OCI-LY1 (cell line): ENCODE results near the gene LTF.
"Not testable (repeated sequence)": the region's sequence is repeated elsewhere in the genome, so short reads cannot be mapped to it uniquely, and the experiment has no call there.

ENCODE experiments used
- H2AFZ ChIP-seq: fragments of 200-600 bp; sonication (generic), shearing (Covaris generic); 2 replicates; pipeline ENCODE4 v1.6.0; 2014; ENCODE audit warnings: antibody characterized with exemption, mild to moderate bottlenecking, low read length
- H3F3A ChIP-seq: fragments of 200-600 bp; sonication (generic), shearing (Covaris generic); 2 replicates; pipeline ENCODE4 v1.6.0; 2014; ENCODE audit warnings: mild to moderate bottlenecking, antibody characterized with exemption, low read length, moderate library complexity; ENCODE audit not compliant: insufficient read depth
- H3K27ac ChIP-seq: fragments of 200-600 bp; sonication (generic); 2 replicates; pipeline ENCODE4 v1.5.1; 2014; ENCODE audit warnings: low read length, mixed run types, mild to moderate bottlenecking, low read depth; ENCODE audit not compliant: poor library complexity, severe bottlenecking
- H3K27me3 ChIP-seq: fragments of 200-600 bp; sonication (generic); 2 replicates; pipeline ENCODE4 v1.6.0; 2014; ENCODE audit warnings: antibody characterized with exemption, mild to moderate bottlenecking, low read length, moderate library complexity; ENCODE audit not compliant: insufficient read depth
- H3K36me3 ChIP-seq: fragments of 200-600 bp; sonication (generic); 2 replicates; pipeline ENCODE4 v1.6.1; 2014; ENCODE audit warnings: mild to moderate bottlenecking, antibody characterized with exemption, low read length, moderate library complexity, mixed read lengths; ENCODE audit not compliant: insufficient read depth
- H3K4me1 ChIP-seq: fragments of 200-600 bp; sonication (generic); 2 replicates; pipeline ENCODE4 v1.5.1; 2014; ENCODE audit warnings: mild to moderate bottlenecking, low read length, moderate library complexity; ENCODE audit not compliant: insufficient read depth, severe bottlenecking
- H3K4me2 ChIP-seq: fragments of 200-600 bp; sonication (generic), shearing (Covaris generic); 2 replicates; pipeline ENCODE4 v1.6.1; 2014; ENCODE audit warnings: low read length
- H3K4me3 ChIP-seq: fragments of 200-600 bp; sonication (generic); 2 replicates; pipeline ENCODE4 v1.5.1; 2014; ENCODE audit warnings: low read length, low read depth, mild to moderate bottlenecking, mixed read lengths; ENCODE audit not compliant: poor library complexity, severe bottlenecking
- H3K79me2 ChIP-seq: fragments of 200-600 bp; shearing (Covaris generic); 2 replicates; pipeline ENCODE4 v1.6.1; 2016; ENCODE audit warnings: mixed run types, low read length, mixed read lengths; ENCODE audit not compliant: insufficient read depth
- H3K9ac ChIP-seq: fragments of 200-600 bp; sonication (generic), shearing (Covaris generic); 2 replicates; pipeline ENCODE4 v1.6.1; 2014; ENCODE audit warnings: mild to moderate bottlenecking, low read length, mixed read lengths
- H3K9me2 ChIP-seq: fragments of 200-600 bp; sonication (generic), shearing (Covaris generic); 2 replicates; pipeline ENCODE4 v1.6.1; 2014; ENCODE audit warnings: low read depth, mild to moderate bottlenecking, low read length, mixed read lengths
- H3K9me3 ChIP-seq: fragments of 200-600 bp; shearing (Covaris generic); 2 replicates; pipeline ENCODE4 v1.6.1; 2014; ENCODE audit warnings: low read length, mixed read lengths
- H4K20me1 ChIP-seq: fragments of 200-600 bp; sonication (generic), shearing (Covaris generic); 2 replicates; pipeline ENCODE4 v1.6.0; 2016; ENCODE audit warnings: mild to moderate bottlenecking, low read length; ENCODE audit not compliant: insufficient read depth
- EZH2 ChIP-seq: fragments of 200-600 bp; sonication (generic), shearing (Covaris generic); IDR thresholded peaks from 2 replicates; pipeline ENCODE4 v1.8.0; 2017; ENCODE audit warnings: borderline replicate concordance, mixed run types, mild to moderate bottlenecking, antibody characterized with exemption, low read length, moderate library complexity, mixed read lengths
- TF ChIP-seq, protein P1 (sequence below): fragments of 200-600 bp; sonication (generic), shearing (Covaris generic); IDR thresholded peaks from 2 replicates; pipeline ENCODE4 v1.5.1; 2017; ENCODE audit warnings: mild to moderate bottlenecking, antibody characterized with exemption, low read length, moderate library complexity, mixed read lengths

The LTF gene

DNA sequence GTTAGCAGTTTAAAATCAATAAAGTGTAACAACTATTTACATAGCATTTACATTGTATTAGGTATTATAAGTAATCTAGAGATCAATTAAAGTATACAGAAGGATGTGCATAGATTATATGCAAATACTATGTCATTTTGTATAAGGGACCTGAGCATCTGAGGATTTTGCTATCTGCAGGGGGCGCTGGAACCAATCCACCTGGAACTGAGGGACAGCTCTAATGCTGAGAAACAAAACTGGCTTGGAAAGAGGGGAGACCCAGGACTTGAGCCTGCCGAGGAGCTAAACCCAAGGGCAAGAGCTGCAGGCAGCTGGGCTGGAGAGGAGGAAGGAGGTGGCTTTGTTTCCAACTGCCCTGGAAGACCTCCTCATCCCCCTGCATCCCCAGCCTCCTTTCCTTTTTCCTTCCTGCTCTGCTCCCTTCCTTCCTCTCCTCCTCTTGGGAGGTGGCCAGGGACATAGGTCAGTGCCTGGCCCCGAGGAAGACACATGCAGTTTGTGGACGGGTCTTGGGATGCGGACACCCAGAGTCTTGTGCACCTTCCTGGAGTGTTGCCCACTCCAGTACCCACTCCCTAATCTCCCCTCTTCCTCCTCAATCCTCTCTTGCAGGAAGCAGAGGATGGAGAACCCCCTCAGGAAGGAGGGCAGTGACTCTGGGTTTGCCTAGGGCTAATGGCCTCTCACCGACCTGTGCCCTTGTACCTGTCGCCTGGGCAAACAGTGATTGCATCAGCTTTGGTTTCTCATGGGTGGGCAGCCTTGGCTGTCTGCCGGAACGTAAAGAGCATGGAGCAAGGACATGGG, 32.2 kb upstream of the LTF start:
- no peak for TF ChIP-seq EZH2
- TF ChIP-seq, protein P1, sequence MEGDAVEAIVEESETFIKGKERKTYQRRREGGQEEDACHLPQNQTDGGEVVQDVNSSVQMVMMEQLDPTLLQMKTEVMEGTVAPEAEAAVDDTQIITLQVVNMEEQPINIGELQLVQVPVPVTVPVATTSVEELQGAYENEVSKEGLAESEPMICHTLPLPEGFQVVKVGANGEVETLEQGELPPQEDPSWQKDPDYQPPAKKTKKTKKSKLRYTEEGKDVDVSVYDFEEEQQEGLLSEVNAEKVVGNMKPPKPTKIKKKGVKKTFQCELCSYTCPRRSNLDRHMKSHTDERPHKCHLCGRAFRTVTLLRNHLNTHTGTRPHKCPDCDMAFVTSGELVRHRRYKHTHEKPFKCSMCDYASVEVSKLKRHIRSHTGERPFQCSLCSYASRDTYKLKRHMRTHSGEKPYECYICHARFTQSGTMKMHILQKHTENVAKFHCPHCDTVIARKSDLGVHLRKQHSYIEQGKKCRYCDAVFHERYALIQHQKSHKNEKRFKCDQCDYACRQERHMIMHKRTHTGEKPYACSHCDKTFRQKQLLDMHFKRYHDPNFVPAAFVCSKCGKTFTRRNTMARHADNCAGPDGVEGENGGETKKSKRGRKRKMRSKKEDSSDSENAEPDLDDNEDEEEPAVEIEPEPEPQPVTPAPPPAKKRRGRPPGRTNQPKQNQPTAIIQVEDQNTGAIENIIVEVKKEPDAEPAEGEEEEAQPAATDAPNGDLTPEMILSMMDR = peak; percentile 43; the same call in 1 of the 2 replicates
- Histone ChIP-seq H3K4me3 (no peak overlapping the region), H2AFZ (no peak overlapping the region), H3K9me3 (no peaks in the 10 kb centered on the region), H3K79me2 (no peaks in the 10 kb centered on the region), H3K9me2 (no peaks in the 10 kb centered on the region), H3K27ac (no peak overlapping the region), H4K20me1 (no peaks in the 10 kb centered on the region), H3K27me3 (no peaks in the 10 kb centered on the region), H3K9ac (no peak overlapping the region), H3K4me2 (no peak overlapping the region), H3K36me3 (no peaks in the 10 kb centered on the region), H3F3A (no peaks in the 10 kb centered on the region), H3K4me1 (no peaks in the 10 kb centered on the region)

DNA sequence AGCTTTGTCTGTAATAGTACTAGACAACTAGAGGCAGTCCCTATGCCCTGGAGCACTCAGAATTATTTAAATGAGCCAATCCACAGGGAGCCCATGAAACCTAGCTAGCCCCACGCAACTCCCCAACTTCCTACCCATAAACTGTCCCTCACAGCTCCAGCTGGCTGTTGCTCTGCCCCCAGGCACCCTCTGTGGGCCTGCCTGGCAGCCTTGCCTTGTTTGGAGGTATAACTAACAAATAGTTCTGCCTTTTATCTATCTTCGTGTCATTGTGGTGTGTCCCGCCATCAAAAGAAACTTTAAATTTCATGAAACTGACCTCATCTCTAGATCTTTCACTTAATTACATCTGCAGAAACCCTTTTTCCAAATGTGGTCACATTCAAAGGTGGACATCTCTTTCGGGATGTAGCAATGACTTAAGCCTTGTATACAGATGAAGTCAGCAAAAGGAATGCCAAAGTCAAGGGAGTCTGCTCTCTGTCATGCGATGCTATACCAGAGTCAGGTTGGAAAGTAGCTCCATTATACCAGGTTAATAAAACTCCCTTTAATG, 31.3 kb upstream of the LTF start:
- Histone ChIP-seq H3K79me2 (no peaks in the 10 kb centered on the region), H3K27ac (no peak overlapping the region), H3K27me3 (no peaks in the 10 kb centered on the region), H4K20me1 (no peaks in the 10 kb centered on the region), H3K4me2 (no peak overlapping the region), H3K9ac (no peak overlapping the region), H3K9me3 (no peaks in the 10 kb centered on the region), H2AFZ (no peak overlapping the region), H3K4me1 (no peaks in the 10 kb centered on the region), H3K9me2 (no peaks in the 10 kb centered on the region), H3F3A (no peaks in the 10 kb centered on the region), H3K36me3 (no peaks in the 10 kb centered on the region), H3K4me3 (no peak overlapping the region)
- TF ChIP-seq, protein P1 = no peak
- TF ChIP-seq EZH2 = no peak

DNA sequence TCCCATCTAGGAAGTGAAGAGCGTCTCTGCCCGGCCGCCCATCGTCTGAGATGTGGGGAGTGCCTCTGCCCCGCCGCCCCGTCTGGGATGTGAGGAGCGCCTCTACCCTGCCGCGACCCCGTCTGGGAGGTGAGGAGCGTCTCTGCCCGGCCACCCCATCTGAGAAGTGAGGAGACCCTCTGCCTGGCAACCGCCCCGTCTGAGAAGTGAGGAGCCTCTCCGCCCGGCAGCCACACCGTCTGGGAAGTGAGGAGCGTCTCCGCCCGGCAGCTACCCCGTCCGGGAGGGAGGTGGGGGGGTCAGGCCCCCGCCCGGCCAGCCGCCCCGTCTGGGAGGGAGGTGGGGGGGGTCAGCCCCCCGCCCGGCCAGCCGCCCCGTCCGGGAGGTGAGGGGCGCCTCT, 29.8 kb upstream of the LTF start:
- H3K27ac ChIP-seq, H3K9me3 ChIP-seq, H3K27me3 ChIP-seq, H3K36me3 ChIP-seq, H2AFZ ChIP-seq, H3K9ac ChIP-seq, H3K4me1 ChIP-seq, H3K79me2 ChIP-seq, H3K4me3 ChIP-seq, H3K4me2 ChIP-seq, H3K9me2 ChIP-seq, H4K20me1 ChIP-seq, H3F3A ChIP-seq: not testable (repeated sequence)
